HCT116 (cell line): ENCODE data around the gene EIPR1. TPM values are rescaled to one million over a fixed set of nuclear protein-coding genes. Genes with fewer than 3 reads are reported as not detected.

Source experiments
- ATAC-seq: fragments of 200-7000 bp; cut with Tn5 transposase; 2 replicates; pipeline ENCODE4 v1.9.1; 2020; ENCODE audit warnings: mild to moderate bottlenecking, moderate library complexity
- BruUV-seq: library from RNA; stranded (reverse); fragments of 400-500 nt; replicated peaks from 2 replicates; lab custom pipeline; 2021; lab: Mats Ljungman, UMichigan
- CTCF ChIA-PET: fragments of 300-600 bp; sonication (Branson Sonifier 250); formaldehyde crosslinking; loops from one replicate; lab custom pipeline; 2021; ENCODE audit warnings: antibody characterized with exemption; lab: Charles Lee
- POLR2A ChIA-PET: fragments of 300-600, 350-600 bp; sonication (Branson Sonifier 250); formaldehyde crosslinking; loops from one replicate; lab custom pipeline; 2021; ENCODE audit warnings: antibody characterized with exemption; lab: Charles Lee
- RAD21 ChIA-PET, 2 experiments: fragments of 300-600 bp; sonication (Branson Sonifier 250); formaldehyde crosslinking; loops; one replicate each; lab custom pipeline; 2023; ENCODE audit warnings: low total read pairs in 2 of 2; ENCODE audit not compliant: uncharacterized antibody in 2 of 2, unreplicated experiment in 2 of 2, low non-redundant PET in 1 of 2; lab: Charles Lee
- DNase-seq: peaks from one replicate; pipeline ENCODE4 v3.0.0-alpha.2; 2010; ENCODE audit warnings: low read depth, low spot score
- H2AFZ ChIP-seq: fragments of 200-600 bp; shearing (Covaris generic), sonication (generic); 2 replicates; pipeline ENCODE4 v1.6.1; 2017; ENCODE audit warnings: low read depth, mixed run types, mixed read lengths, antibody characterized with exemption, low read length; ENCODE audit not compliant: poor library complexity, severe bottlenecking
- H3K27ac ChIP-seq: 2 replicates; pipeline ENCODE4 v1.5.1; 2012; ENCODE audit warnings: low read depth, low read length
- H3K27me3 ChIP-seq: fragments of 200-600 bp; sonication (generic); 2 replicates; pipeline ENCODE4 v1.6.1; 2016; ENCODE audit warnings: mixed run types, low read length, mixed read lengths; ENCODE audit not compliant: insufficient read depth
- H3K36me3 ChIP-seq, 2 experiments: fragments of 200-500 bp in 1 of 2; fragments of 200-600 bp in 1 of 2; sonication (Bioruptor generic) in 1 of 2; sonication (generic) in 1 of 2; 2 replicates each; pipeline versions ENCODE4 v1.5.1 to v1.6.1; 2014 to 2016; ENCODE audit warnings: low read length in 2 of 2, inconsistent platforms in 1 of 2, mixed read lengths in 1 of 2, mixed run types in 1 of 2; ENCODE audit not compliant: insufficient read depth in 2 of 2, control insufficient read depth in 1 of 2
- H3K4me1 ChIP-seq, 2 experiments: fragments of 200-600 bp in 1 of 2; sonication (generic) in 1 of 2; 2 replicates each; pipeline versions ENCODE4 v1.5.1 to v1.6.1; 2012 to 2017; ENCODE audit warnings: low read length in 2 of 2, inconsistent platforms in 1 of 2, mild to moderate bottlenecking in 1 of 2, mixed read lengths in 1 of 2, mixed run types in 1 of 2, moderate library complexity in 1 of 2; ENCODE audit not compliant: insufficient read depth in 2 of 2, control insufficient read depth in 1 of 2
- H3K4me2 ChIP-seq: fragments of 200-600 bp; sonication (generic); 2 replicates; pipeline ENCODE4 v1.6.1; 2017; ENCODE audit warnings: mixed run types, low read length, mixed read lengths
- H3K4me3 ChIP-seq, 2 experiments: fragments of 200-600 bp in 1 of 2; sonication (generic) in 1 of 2; replicated peaks in 1 of 2; 2 replicates each; pipeline ENCODE4 v1.5.1; 2011 to 2016; ENCODE audit warnings: low read length in 2 of 2, control low read depth in 1 of 2, low read depth in 1 of 2, mild to moderate bottlenecking in 1 of 2, mixed read lengths in 1 of 2, mixed run types in 1 of 2
- H3K79me2 ChIP-seq: fragments of 200-600 bp; sonication (generic); 2 replicates; pipeline ENCODE4 v1.6.1; 2017; ENCODE audit warnings: mild to moderate bottlenecking, mixed run types, low read length, moderate library complexity, mixed read lengths; ENCODE audit not compliant: insufficient read depth
- H3K9ac ChIP-seq: fragments of 200-600 bp; sonication (generic); 2 replicates; pipeline ENCODE4 v1.6.1; 2016; ENCODE audit warnings: low read length, mixed read lengths
- H3K9me2 ChIP-seq: fragments of 200-600 bp; sonication (generic), shearing (Covaris generic); 2 replicates; pipeline ENCODE4 v1.6.1; 2017; ENCODE audit warnings: mixed run types, mild to moderate bottlenecking, moderate library complexity; ENCODE audit not compliant: insufficient read depth
- H3K9me3 ChIP-seq, 2 experiments: fragments of 200-500 bp in 1 of 2; fragments of 200-600 bp in 1 of 2; sonication (Bioruptor generic) in 1 of 2; sonication (generic) in 1 of 2; 2 replicates each; pipeline ENCODE4 v1.6.1; 2014 to 2017; ENCODE audit warnings: low read length in 2 of 2, mixed read lengths in 2 of 2, inconsistent platforms in 1 of 2, low read depth in 1 of 2, mild to moderate bottlenecking in 1 of 2, mixed run types in 1 of 2, moderate library complexity in 1 of 2; ENCODE audit not compliant: control insufficient read depth in 1 of 2, insufficient read depth in 1 of 2
- H4K20me1 ChIP-seq: fragments of 200-600 bp; sonication (generic), shearing (Covaris generic); 2 replicates; pipeline ENCODE4 v1.6.1; 2017; ENCODE audit warnings: mixed run types, mild to moderate bottlenecking, moderate library complexity; ENCODE audit not compliant: insufficient read depth
- ATF3 ChIP-seq: IDR thresholded peaks from 2 replicates; pipeline ENCODE4 v1.6.1; 2012
- CBX3 ChIP-seq: IDR thresholded peaks from 2 replicates; pipeline ENCODE4 v1.6.1; 2012; ENCODE audit warnings: low read depth
- CEBPB ChIP-seq: IDR thresholded peaks from 2 replicates; pipeline ENCODE4 v1.6.1; 2012; ENCODE audit warnings: low read depth
- CTCF ChIP-seq, 3 experiments: fragments of 200-600 bp in 1 of 3; sonication (generic) in 1 of 3; IDR thresholded peaks in 2 of 3; conservative IDR thresholded peaks in 1 of 3; 2 replicates each; pipeline ENCODE4 v1.5.1; 2012 to 2017; ENCODE audit warnings: low read depth in 2 of 3, low read length in 2 of 3, antibody characterized with exemption in 1 of 3, borderline replicate concordance in 1 of 3, control low read depth in 1 of 3, mild to moderate bottlenecking in 1 of 3, mixed read lengths in 1 of 3, mixed run types in 1 of 3, moderate library complexity in 1 of 3; ENCODE audit not compliant: insufficient read depth in 1 of 3
- EGR1 ChIP-seq: IDR thresholded peaks from 2 replicates; pipeline ENCODE4 v1.6.1; 2012; ENCODE audit warnings: low read depth
- EZH2 ChIP-seq: fragments of 200-600 bp; sonication (generic); IDR thresholded peaks from 2 replicates; pipeline ENCODE4 v1.6.1; 2017; ENCODE audit warnings: antibody characterized with exemption, mixed run types
- EZH2phosphoT487 ChIP-seq: fragments of 200-600 bp; IDR thresholded peaks from 2 replicates; pipeline ENCODE4 v1.6.1; 2018; ENCODE audit warnings: antibody characterized with exemption, borderline replicate concordance
- FOSL1 ChIP-seq: IDR thresholded peaks from 2 replicates; pipeline ENCODE4 v1.6.1; 2012; ENCODE audit warnings: low read depth
- JUND ChIP-seq: IDR thresholded peaks from 2 replicates; pipeline ENCODE4 v1.6.1; 2012
- POLR2A ChIP-seq: IDR thresholded peaks from 2 replicates; pipeline ENCODE4 v1.7.0; 2011; ENCODE audit warnings: borderline replicate concordance; ENCODE audit not compliant: insufficient read depth, insufficient read length; ENCODE audit errors: extremely low read depth
- SIN3A ChIP-seq: IDR thresholded peaks from 2 replicates; pipeline ENCODE4 v1.6.1; 2012; ENCODE audit warnings: low read depth
- SP1 ChIP-seq: IDR thresholded peaks from 2 replicates; pipeline ENCODE4 v1.6.1; 2012; ENCODE audit warnings: low read depth
- SRF ChIP-seq: IDR thresholded peaks from 2 replicates; pipeline ENCODE4 v1.6.1; 2012; ENCODE audit warnings: low read depth
- TCF7L2 ChIP-seq: IDR thresholded peaks from 2 replicates; pipeline ENCODE4 v1.7.0; 2011; ENCODE audit warnings: borderline replicate concordance, inconsistent platforms; ENCODE audit not compliant: insufficient read depth, insufficient read length; ENCODE audit errors: extremely low read depth
- YY1 ChIP-seq: IDR thresholded peaks from 2 replicates; pipeline ENCODE4 v1.6.1; 2011; ENCODE audit warnings: low read length, low read depth, moderate library complexity, mild to moderate bottlenecking; ENCODE audit not compliant: insufficient replicate concordance; ENCODE audit errors: extremely low read depth
- ZFX ChIP-seq: fragments of 450-650 bp; IDR thresholded peaks from 2 replicates; pipeline ENCODE4 v1.6.1; 2017
- ZNF274 ChIP-seq: fragments of 200-500 bp; sonication (Bioruptor generic); IDR thresholded peaks from 2 replicates; pipeline ENCODE4 v1.6.1; 2014; ENCODE audit warnings: mild to moderate bottlenecking, low read depth, low read length, inconsistent platforms
- intact Hi-C: fragments of 100-400 bp; cut with micrococcal nuclease; formaldehyde crosslinking; loops from 2 replicates; pipeline ENCODE4 v1.10.0; 2022
- total RNA-seq: library from RNA; stranded (reverse); gene quantifications from one replicate; pipeline ENCODE4 v1.2.1, GENCODE V29; 2021; ENCODE audit not compliant: unreplicated experiment

The EIPR1 gene
- total RNA-seq, 1 experiment from 2014 or later, result 36.9 TPM

- TF ChIP-seq JUND, result peak; percentile 38; the same call in 1 of the 2 replicates
- TF ChIP-seq TCF7L2, result no peak
- TF ChIP-seq YY1, result peak; percentile 76
- TF ChIP-seq ZNF274, result no peak
- peak; percentile 70 for TF ChIP-seq ZFX
Measured at GRCh38 chr2:3377612-3378432, at the start of gene EIPR1 (continued).

- Histone ChIP-seq H4K20me1 (peaks cover 6% of the 10 kb centered on the region; the same call in 1 of the 2 replicates), H3K27ac (no peak overlapping the region), H3K4me2 (no peak overlapping the region), H3K9me3 (no peaks in the 10 kb centered on the region), H3K9ac (no peak overlapping the region), H3K4me1 (no peaks in the 10 kb centered on the region), H2AFZ (no peak overlapping the region), H3K4me3 (no peak overlapping the region), H3K9me2 (no peaks in the 10 kb centered on the region), H3K36me3 (peaks cover 8 to 9% of the 10 kb centered on the region in 2 experiments; a peak in 3 of 4 replicates), H3K79me2 (no peaks in the 10 kb centered on the region), H3K27me3 (no peaks in the 10 kb centered on the region)
- CTCF ChIA-PET, result no interaction called here
- no TSS peak for BruUV-seq
- no peak for TF ChIP-seq JUND
- no peak for TF ChIP-seq TCF7L2
- POLR2A ChIA-PET, result no interaction called here
- DNase-seq, result no peak
- ATAC-seq, result no peak
- intact Hi-C loops, result no loop called here
- RAD21 ChIA-PET, result no interaction called here
Measured at GRCh38 chr2:3427272-3427671, 49.7 kb upstream of the EIPR1 start.

GRCh38 chr2:3426615-3427014 is 49.0 kb upstream of the EIPR1 start:
- intact Hi-C loops, result no loop called here
- H3K9ac ChIP-seq, result no peak overlapping the region
- H3K9me2 ChIP-seq, result no peaks in the 10 kb centered on the region
- H3K4me2 ChIP-seq, result no peak overlapping the region
- no peaks in the 10 kb centered on the region for H3K4me1 ChIP-seq
- H3K27ac ChIP-seq, result no peak overlapping the region
- H3K79me2 ChIP-seq, result no peaks in the 10 kb centered on the region
- RAD21 ChIA-PET, result no interaction called here
- no peaks in the 10 kb centered on the region for H3K27me3 ChIP-seq
- H2AFZ ChIP-seq, result no peak overlapping the region
- POLR2A ChIA-PET, result no interaction called here
- H3K36me3 ChIP-seq, result peaks cover 8 to 9% of the 10 kb centered on the region in 2 experiments; a peak in 3 of 4 replicates
- DNase-seq (no peak), ATAC-seq (no peak)
- CTCF ChIA-PET, result no interaction called here
- BruUV-seq, result no TSS peak
- H4K20me1 ChIP-seq, result peaks cover 6% of the 10 kb centered on the region; the same call in 1 of the 2 replicates
- no peaks in the 10 kb centered on the region for H3K9me3 ChIP-seq
- H3K4me3 ChIP-seq, result no peak overlapping the region
- TF ChIP-seq CBX3, result no peak
- TF ChIP-seq ATF3, result no peak
- TF ChIP-seq EZH2phosphoT487, result no peak
- TF ChIP-seq EZH2, result no peak
- TF ChIP-seq POLR2A, result no peak
- no peak for TF ChIP-seq YY1
- no peak for TF ChIP-seq CEBPB
- TF ChIP-seq ZNF274, result no peak
- TF ChIP-seq SIN3A, result no peak
- TF ChIP-seq FOSL1, result no peak
- no peak for TF ChIP-seq SRF
- TF ChIP-seq EGR1, result no peak
- TF ChIP-seq SP1, result no peak
- TF ChIP-seq CTCF (IDR thresholded peaks at IDR 0.05 in 2 of 3, conservative IDR thresholded peaks at IDR 0.05 in 1 of 3; ENCODE audit: borderline replicate concordance in 1 of 3, insufficient read depth in 1 of 3, low read depth in 2 of 3, low read length in 2 of 3), result no peak
